ENCODE results near the gene SLC25A48.

DNA sequence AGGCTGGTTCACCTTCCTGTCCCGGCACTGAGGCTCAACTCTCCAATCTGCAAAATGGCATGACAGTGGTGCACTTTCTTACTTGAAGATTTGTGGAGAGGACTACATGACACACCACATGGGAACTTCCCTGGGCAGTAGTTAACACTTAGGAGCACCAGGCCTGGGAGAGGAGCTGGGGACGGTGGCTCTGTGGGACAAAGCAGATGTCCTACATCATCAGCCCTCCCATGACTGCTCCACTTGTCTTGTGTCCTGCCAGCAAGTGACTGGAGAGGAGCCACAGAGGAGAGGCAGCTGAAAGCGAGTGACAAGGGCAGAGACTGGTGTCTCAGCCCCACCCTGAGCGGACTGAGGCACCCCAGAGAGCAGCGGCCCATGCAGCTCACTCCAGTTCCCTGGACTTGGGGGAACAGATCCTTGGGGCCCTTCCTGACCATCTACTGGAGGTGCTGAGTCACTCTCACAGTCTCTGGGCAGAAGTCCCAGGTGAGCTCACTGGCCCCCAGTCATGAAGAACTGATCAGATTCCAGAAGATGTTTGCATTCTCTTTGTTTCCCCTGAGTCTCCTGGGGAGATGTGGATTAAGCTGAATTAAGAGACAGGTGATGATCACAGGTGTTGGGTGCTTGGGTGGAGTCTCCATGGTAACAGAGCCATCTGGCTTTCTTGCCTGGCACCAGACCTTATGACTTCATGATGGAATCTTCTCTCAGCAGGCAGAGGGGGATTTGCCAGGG is 13.2 kb upstream of the SLC25A48 start:
- TF ChIP-seq, protein P1, sequence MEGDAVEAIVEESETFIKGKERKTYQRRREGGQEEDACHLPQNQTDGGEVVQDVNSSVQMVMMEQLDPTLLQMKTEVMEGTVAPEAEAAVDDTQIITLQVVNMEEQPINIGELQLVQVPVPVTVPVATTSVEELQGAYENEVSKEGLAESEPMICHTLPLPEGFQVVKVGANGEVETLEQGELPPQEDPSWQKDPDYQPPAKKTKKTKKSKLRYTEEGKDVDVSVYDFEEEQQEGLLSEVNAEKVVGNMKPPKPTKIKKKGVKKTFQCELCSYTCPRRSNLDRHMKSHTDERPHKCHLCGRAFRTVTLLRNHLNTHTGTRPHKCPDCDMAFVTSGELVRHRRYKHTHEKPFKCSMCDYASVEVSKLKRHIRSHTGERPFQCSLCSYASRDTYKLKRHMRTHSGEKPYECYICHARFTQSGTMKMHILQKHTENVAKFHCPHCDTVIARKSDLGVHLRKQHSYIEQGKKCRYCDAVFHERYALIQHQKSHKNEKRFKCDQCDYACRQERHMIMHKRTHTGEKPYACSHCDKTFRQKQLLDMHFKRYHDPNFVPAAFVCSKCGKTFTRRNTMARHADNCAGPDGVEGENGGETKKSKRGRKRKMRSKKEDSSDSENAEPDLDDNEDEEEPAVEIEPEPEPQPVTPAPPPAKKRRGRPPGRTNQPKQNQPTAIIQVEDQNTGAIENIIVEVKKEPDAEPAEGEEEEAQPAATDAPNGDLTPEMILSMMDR (IDR thresholded peaks at IDR 0.05; ENCODE audit: low read depth, low read length, poor library complexity, severe bottlenecking), result no peak
- no peak for TF ChIP-seq EZH2phosphoT487 (IDR thresholded peaks at IDR 0.05; ENCODE audit: borderline replicate concordance, low read length)

Data from DOHH2 (cell line).